Putamen (tissue), 1 donor: ENCODE results near the gene IFI30.

Experiments used
- DNase-seq: peaks from one replicate; pipeline ENCODE4 v3.0.0-alpha.2; 2016; ENCODE audit warnings: low spot score

The IFI30 gene

GRCh38 chr19:18171605-18172327, 1.8 kb upstream of the IFI30 start:
- DNase-seq, result no peak

GRCh38 chr19:18172331-18173053, 1.1 kb upstream of the IFI30 start:
- DNase-seq, result no peak

GRCh38 chr19:18173054-18173571, 500 bp upstream of the IFI30 start:
- no peak for DNase-seq

GRCh38 chr19:18174983-18175382, 1.4 kb downstream of the IFI30 start:
- DNase-seq, result no peak

- DNase-seq, result no peak
Observed at GRCh38 chr19:18176367-18177310, 3.0 kb downstream of the IFI30 start.

DNA sequence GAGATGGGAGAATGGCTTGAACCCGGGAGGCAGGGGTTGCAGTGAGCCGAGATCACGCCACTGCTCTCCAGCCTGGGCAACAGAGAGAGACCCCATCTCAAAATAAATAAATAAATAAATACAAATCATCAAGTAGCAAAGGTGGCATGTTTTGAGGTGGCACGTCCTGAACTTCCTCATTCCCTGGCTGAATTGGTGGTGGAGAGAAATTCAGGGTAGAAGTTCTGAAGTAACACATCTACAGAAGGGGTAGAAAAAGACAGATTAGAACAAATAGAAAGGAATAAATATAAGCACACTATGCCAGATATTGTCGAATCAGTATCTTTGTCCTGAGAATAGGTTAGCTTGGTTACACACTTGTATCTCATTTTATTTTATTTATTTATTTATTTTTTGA, 6.3 kb downstream of the IFI30 start:
- DNase-seq, result no peak

DNA sequence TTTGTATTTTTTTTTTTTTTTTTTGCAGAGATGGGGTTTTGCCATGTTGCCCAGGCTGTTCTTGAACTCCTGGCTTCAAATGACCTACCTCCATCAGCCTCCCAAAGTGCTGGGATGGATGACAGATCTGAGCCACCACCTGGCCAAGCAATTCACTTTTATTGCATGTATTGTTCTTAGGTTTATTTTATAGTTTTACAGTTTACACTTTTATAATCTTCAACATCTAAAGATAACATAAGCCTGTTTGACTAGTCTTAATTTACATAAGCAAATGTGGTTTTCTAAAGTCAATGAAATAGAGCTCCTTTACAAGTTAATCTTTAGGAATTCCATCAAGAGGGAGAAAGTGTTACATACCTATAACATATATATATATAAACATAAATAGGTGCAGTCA, 9.9 kb downstream of the IFI30 start:
- DNase-seq, result no peak

DNA sequence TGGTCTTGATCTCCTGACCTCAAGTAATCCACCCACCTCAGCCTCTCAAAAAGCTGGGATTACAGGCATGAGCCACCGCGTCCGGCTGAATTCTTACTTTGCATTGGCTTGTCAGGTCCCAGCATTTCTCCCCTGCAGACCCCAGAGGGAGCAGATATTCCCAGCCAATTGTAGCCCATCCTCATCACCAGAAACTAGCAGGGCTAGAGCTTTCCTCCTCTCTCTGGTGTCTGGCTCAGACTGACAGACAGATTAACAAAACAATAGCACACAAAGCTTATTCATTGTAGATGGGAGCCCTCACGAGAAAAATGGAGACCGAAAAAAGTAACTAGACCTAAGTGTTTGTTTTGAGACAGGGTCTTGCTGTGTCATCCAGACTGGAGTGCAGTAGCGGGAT, 11.9 kb downstream of the IFI30 start:
- DNase-seq, result no peak

GRCh38 chr19:18190278-18190677, 16.7 kb downstream of the IFI30 start:
- DNase-seq, result no peak

- no peak for DNase-seq
Observed at GRCh38 chr19:18191640-18192062, 18.0 kb downstream of the IFI30 start.

DNA sequence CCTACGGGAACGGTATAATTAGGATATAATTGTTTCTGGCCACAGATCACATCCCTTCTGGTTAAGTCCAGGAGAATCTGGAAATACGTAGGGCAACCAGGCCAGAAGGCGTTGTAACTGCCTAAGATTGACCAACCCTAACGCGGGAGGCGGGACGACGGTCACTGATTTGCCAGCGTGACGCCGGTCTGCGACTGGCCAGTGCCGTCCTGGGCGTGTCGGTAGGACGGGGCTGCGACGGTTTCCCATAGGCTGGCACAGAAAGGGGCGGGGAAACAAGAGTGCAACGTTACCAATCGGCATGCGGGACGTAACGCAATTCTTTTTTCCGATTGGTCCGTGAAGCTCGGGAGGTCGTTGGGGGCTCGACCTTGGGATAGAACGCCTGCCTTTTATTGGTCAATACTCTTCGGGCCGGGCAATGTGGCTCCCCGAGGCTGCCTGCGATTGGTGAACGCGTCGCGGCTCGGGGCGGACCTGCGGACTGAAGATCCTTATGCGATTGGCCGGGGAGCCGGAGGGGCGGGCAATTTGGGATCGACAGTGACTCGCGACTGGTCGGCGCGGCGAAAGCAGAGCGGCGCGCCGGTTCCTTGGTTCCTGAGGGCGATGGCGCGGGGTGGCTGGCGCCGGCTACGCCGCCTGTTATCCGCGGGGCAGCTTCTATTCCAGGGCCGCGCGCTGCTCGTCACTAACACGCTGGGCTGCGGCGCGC, 19.2 kb downstream of the IFI30 start, which contains the start of gene MPV17L2:
MPV17L2 (plus strand) TSS at position 546 of the 715 bp plus-strand sequence; CDS start at position 610, 64 bp downstream.
- peak; percentile 100 for DNase-seq

GRCh38 chr19:18193388-18194180, 20.0 kb downstream of the IFI30 start:
- no peak for DNase-seq

DNA sequence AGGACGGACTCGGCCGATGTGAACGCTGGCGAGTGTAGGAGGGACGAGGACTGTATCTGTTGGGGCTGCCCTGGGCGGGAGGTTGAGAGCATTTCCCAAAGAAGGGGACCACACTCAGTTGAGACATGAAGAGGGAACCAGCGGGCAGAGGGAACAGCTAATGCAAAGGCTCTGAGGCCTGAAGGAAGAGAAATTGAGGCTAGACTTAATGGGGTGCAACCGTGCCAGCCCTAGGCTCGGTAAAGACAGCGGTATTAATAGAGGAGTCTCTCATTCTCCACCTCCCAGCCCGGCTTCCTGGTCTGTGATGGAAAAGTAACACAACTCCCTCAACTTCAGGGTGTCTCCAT, 20.5 kb downstream of the IFI30 start:
- no peak for DNase-seq

- no peak for DNase-seq
Observed at GRCh38 chr19:18194554-18195238, 21.1 kb downstream of the IFI30 start.

DNA sequence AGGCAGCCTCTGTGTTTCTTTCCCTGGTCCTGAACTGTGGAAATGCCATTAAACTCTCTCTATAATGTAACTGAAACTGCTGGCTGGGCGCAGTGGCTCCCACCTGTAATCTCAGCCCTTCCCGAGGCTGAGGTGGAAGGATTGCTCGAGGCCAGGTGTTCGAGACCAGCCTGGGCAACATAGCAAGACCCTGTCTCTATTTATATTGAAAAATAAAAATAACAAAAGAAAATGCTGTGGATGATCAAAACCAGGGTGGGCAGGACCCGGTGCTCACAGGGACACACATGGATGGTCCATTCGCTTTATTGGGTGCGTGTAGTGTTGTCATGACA, 22.9 kb downstream of the IFI30 start:
- no peak for DNase-seq

GRCh38 chr19:18197306-18197705, 23.7 kb downstream of the IFI30 start:
- no peak for DNase-seq

DNA sequence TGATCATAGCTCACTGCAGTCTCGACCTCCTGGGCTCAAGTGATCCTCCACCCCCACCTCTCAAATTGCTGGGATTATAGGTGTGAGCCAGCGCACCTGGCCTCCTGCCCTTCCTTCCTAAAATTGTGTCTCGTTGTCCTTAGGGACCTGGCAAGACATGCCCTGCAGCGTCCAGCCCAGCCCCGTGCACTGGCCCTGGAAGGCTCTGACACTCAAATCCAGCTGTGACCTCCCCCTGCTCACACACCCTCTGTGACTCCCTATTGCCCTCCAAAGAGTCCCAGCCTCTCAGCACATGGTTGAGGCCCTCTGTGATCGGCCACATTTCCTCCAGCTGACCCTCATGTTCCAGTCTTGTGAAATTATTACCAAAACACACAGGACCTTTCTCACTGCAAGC, 24.3 kb downstream of the IFI30 start:
- DNase-seq, result no peak

- DNase-seq, result no peak
Observed at GRCh38 chr19:18198374-18198773, 24.8 kb downstream of the IFI30 start.

DNA sequence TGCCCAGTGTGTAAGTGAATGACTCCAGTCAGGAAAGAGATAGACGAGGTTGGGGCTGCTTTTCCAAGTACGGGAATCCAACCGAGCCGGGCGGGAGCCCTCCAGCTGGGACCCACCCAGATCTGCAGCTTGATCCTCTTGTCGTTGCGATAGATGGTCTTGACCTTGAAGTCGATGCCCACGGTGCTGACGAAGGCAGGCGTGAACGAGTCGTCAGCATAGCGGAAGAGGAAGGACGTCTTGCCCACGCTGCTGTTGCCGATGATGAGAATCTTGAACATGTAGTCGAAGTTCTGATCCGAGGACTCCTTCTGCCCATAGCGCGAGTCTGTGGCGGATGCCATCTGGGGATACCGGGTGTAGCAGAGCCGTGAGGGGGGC, 28.8 kb downstream of the IFI30 start:
- DNase-seq, result no peak

DNA sequence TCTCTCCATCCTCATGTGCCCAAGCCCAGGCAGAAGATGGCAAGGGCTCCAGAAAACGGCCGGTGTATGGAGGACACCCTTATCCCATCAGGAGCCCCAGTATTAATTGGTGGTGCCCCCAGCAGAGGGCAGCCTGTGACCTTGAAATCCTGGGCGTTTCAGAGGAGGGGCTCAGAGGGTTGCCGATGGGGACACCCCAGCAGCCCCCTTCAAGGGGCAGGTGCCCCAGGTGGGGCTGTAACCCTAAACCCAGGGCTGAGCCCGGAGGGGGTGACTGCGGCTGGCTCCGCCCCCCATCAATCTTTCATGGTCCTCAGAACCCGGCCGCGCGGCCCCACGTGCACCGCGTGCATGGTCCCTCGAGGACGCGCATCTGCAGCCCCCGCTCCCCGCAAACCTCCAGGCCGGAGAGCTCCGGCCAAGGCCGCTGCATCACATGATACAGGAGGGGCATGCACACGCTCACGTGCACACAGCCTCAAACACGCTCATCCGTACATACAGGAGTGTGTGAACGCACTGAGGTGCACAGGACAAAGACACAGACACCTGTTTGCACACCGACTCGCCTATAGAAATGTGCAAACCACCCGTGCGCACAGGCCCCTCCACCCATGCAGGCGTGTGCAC, 29.3 kb downstream of the IFI30 start:
- DNase-seq, result no peak
